ENCODE measurements around the gene SMURF2.
"Not testable (repeated sequence)": the region's sequence is repeated elsewhere in the genome, so short reads cannot be mapped to it uniquely, and the experiment has no call there.

GRCh38 chr17:64577025-64577424 lies 85.1 kb downstream of the SMURF2 start:
- not testable (repeated sequence) for TF ChIP-seq CTCF (conservative IDR thresholded peaks at IDR 0.05; ENCODE audit: low read depth, low read length); EZH2 (IDR thresholded peaks at IDR 0.05; ENCODE audit: borderline replicate concordance, low read depth, low read length, poor library complexity, severe bottlenecking)

Measured in A673 (cell line).